GM19395 (cell line): ENCODE measurements around the gene LIME1.

Experiments used
- ATAC-seq: cut with Tn5 transposase; IDR thresholded peaks from one replicate; pipeline ENCODE4 v1.9.1; 2021; ENCODE audit warnings: mild to moderate bottlenecking, moderate library complexity; ENCODE audit not compliant: unreplicated experiment

The LIME1 gene

GRCh38 chr20:63748934-63749270, 12.4 kb downstream of the LIME1 start:
- ATAC-seq: no peak

GRCh38 chr20:63749597-63750508, 13.4 kb downstream of the LIME1 start:
- no peak for ATAC-seq

GRCh38 chr20:63750807-63751470, 14.5 kb downstream of the LIME1 start:
- ATAC-seq: no peak

- no peak for ATAC-seq
Observed at GRCh38 chr20:63751471-63752271, 15.2 kb downstream of the LIME1 start.

- no peak for ATAC-seq
Observed at GRCh38 chr20:63752411-63753101, 16.1 kb downstream of the LIME1 start.

GRCh38 chr20:63753381-63753780, 16.9 kb downstream of the LIME1 start:
- ATAC-seq: no peak

GRCh38 chr20:63754008-63754407, 17.5 kb downstream of the LIME1 start:
- no peak for ATAC-seq

- ATAC-seq: no peak
Observed at GRCh38 chr20:63755933-63756647, 19.6 kb downstream of the LIME1 start.

GRCh38 chr20:63756648-63756991, 20.2 kb downstream of the LIME1 start:
- ATAC-seq: no peak

GRCh38 chr20:63758152-63758551, 21.7 kb downstream of the LIME1 start:
- no peak for ATAC-seq

GRCh38 chr20:63759377-63759901, 23.0 kb downstream of the LIME1 start:
- no peak for ATAC-seq

GRCh38 chr20:63765082-63765873, 28.8 kb downstream of the LIME1 start:
- ATAC-seq: no peak

- no peak for ATAC-seq
Observed at GRCh38 chr20:63765902-63766301, 29.4 kb downstream of the LIME1 start.

GRCh38 chr20:63766695-63767426, 30.4 kb downstream of the LIME1 start:
- ATAC-seq: no peak

GRCh38 chr20:63767456-63767855, 31.0 kb downstream of the LIME1 start:
- ATAC-seq: no peak

GRCh38 chr20:63767886-63768285, 31.4 kb downstream of the LIME1 start:
- ATAC-seq: no peak

GRCh38 chr20:63768591-63769515, 32.4 kb downstream of the LIME1 start:
- ATAC-seq: no peak
